A673 (cell line): ENCODE measurements around the gene EFHC1. TPM values are rescaled to one million over a fixed set of nuclear protein-coding genes. Genes with fewer than 3 reads are reported as not detected.

Experiments used
- BruUV-seq: library from RNA; stranded (reverse); fragments of 400-500 nt; replicated peaks from 2 replicates; lab custom pipeline; 2021; lab: Mats Ljungman, UMichigan
- CTCF ChIA-PET: fragments of 300-600 bp; sonication (Branson Sonifier 250); formaldehyde crosslinking; loops from one replicate; lab custom pipeline; 2022; ENCODE audit warnings: antibody characterized with exemption; lab: Charles Lee
- POLR2A ChIA-PET: fragments of 300-600 bp; sonication (Branson Sonifier 250); formaldehyde crosslinking; loops from one replicate; lab custom pipeline; 2022; ENCODE audit warnings: antibody characterized with exemption; ENCODE audit not compliant: low non-redundant PET; lab: Charles Lee
- DNase-seq: peaks from one replicate; pipeline ENCODE4 v3.0.0-alpha.2; 2015; ENCODE audit warnings: low spot score
- H3K27ac ChIP-seq: fragments of 200-600 bp; sonication (generic); 2 replicates; pipeline ENCODE4 v1.5.1; 2016; ENCODE audit warnings: mixed run types, low read depth, mild to moderate bottlenecking, mixed read lengths, antibody characterized with exemption, low read length; ENCODE audit not compliant: poor library complexity, severe bottlenecking
- H3K27me3 ChIP-seq: fragments of 200-600 bp; sonication (generic); replicated peaks from 2 replicates; pipeline ENCODE4 v1.6.1; 2017; ENCODE audit warnings: mixed run types, low read depth, mild to moderate bottlenecking, mixed read lengths, antibody characterized with exemption, low read length; ENCODE audit not compliant: insufficient read depth, poor library complexity
- H3K36me3 ChIP-seq: fragments of 200-600 bp; sonication (generic); 2 replicates; pipeline ENCODE4 v1.6.1; 2016; ENCODE audit warnings: mixed run types, mild to moderate bottlenecking, mixed read lengths, antibody characterized with exemption, low read length; ENCODE audit not compliant: insufficient read depth, poor library complexity, severe bottlenecking
- H3K4me1 ChIP-seq: fragments of 200-600 bp; sonication (generic); 2 replicates; pipeline ENCODE4 v1.6.1; 2017; ENCODE audit warnings: mixed run types, mild to moderate bottlenecking, mixed read lengths, antibody characterized with exemption, low read length; ENCODE audit not compliant: insufficient read depth, poor library complexity, severe bottlenecking
- H3K4me3 ChIP-seq: fragments of 200-600 bp; sonication (generic); 2 replicates; pipeline ENCODE4 v1.5.1; 2016; ENCODE audit warnings: low read depth, mixed run types, mild to moderate bottlenecking, mixed read lengths, low read length; ENCODE audit not compliant: poor library complexity, severe bottlenecking
- H3K9me3 ChIP-seq: fragments of 200-600 bp; sonication (generic); 2 replicates; pipeline ENCODE4 v1.6.1; 2016; ENCODE audit warnings: mixed run types, low read depth, mild to moderate bottlenecking, mixed read lengths, antibody characterized with exemption, low read length; ENCODE audit not compliant: poor library complexity, severe bottlenecking
- EZH2 ChIP-seq: fragments of 200-600 bp; sonication (generic); IDR thresholded peaks from 2 replicates; pipeline ENCODE4 v1.6.1; 2017; ENCODE audit warnings: borderline replicate concordance, low read depth, mild to moderate bottlenecking, mixed read lengths, antibody characterized with exemption, low read length; ENCODE audit not compliant: poor library complexity, severe bottlenecking
- intact Hi-C: fragments of 100-400 bp; cut with micrococcal nuclease; formaldehyde crosslinking; loops from one replicate; pipeline ENCODE4 v1.10.0; 2022; ENCODE audit not compliant: unreplicated experiment
- total RNA-seq: library from RNA; stranded (reverse); gene quantifications from 2 replicates; pipeline ENCODE4 v1.2.3, GENCODE V29; 2021
- TF ChIP-seq, protein P1 (sequence below): fragments of 300-800, 200-600 bp; sonication (generic); conservative IDR thresholded peaks from 2 replicates; pipeline ENCODE4 v1.5.1; 2017; ENCODE audit warnings: low read depth, mild to moderate bottlenecking, antibody characterized with exemption, low read length, moderate library complexity, mixed read lengths

EFHC1 gene
- total RNA-seq, 1 experiment from 2014 or later: 16.9 TPM

- CTCF ChIA-PET: no interaction called here
Measured at GRCh38 chr6:52524918-52525317, 104.8 kb downstream of the EFHC1 start.

GRCh38 chr6:52526634-52527033 lies 106.5 kb downstream of the EFHC1 start:
- ChIA-PET CTCF (no interaction called here), POLR2A (interaction anchor here (0.7 kb wide), 1 partner anchor 31 kb away, joined by 3 read pairs; no protein-coding TSS in a partner anchor)
- Histone ChIP-seq H3K27ac (no peak overlapping the region), H3K4me3 (no peak overlapping the region), H3K27me3 (no peaks in the 10 kb centered on the region), H3K4me1 (no peaks in the 10 kb centered on the region), H3K9me3 (no peaks in the 10 kb centered on the region), H3K36me3 (no peaks in the 10 kb centered on the region)
- BruUV-seq: no TSS peak
- intact Hi-C loops: no loop called here
- DNase-seq: no peak
- no peak for TF ChIP-seq EZH2
- TF ChIP-seq, protein P1, sequence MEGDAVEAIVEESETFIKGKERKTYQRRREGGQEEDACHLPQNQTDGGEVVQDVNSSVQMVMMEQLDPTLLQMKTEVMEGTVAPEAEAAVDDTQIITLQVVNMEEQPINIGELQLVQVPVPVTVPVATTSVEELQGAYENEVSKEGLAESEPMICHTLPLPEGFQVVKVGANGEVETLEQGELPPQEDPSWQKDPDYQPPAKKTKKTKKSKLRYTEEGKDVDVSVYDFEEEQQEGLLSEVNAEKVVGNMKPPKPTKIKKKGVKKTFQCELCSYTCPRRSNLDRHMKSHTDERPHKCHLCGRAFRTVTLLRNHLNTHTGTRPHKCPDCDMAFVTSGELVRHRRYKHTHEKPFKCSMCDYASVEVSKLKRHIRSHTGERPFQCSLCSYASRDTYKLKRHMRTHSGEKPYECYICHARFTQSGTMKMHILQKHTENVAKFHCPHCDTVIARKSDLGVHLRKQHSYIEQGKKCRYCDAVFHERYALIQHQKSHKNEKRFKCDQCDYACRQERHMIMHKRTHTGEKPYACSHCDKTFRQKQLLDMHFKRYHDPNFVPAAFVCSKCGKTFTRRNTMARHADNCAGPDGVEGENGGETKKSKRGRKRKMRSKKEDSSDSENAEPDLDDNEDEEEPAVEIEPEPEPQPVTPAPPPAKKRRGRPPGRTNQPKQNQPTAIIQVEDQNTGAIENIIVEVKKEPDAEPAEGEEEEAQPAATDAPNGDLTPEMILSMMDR: no peak

More at GRCh38 chr6:52524918-52525317, 104.8 kb downstream of the EFHC1 start:
- DNase-seq: no peak
- no peaks in the 10 kb centered on the region for H3K9me3 ChIP-seq
- no peaks in the 10 kb centered on the region for H3K4me1 ChIP-seq
- no peaks in the 10 kb centered on the region for H3K36me3 ChIP-seq
- no peak overlapping the region for H3K4me3 ChIP-seq
- no peak overlapping the region for H3K27ac ChIP-seq
- no peaks in the 10 kb centered on the region for H3K27me3 ChIP-seq
- TF ChIP-seq EZH2: no peak
- TF ChIP-seq, protein P1: no peak
- POLR2A ChIA-PET: no interaction called here
- no TSS peak for BruUV-seq
- intact Hi-C loops: no loop called here

GRCh38 chr6:52527436-52527835 lies 107.3 kb downstream of the EFHC1 start:
- H3K27ac ChIP-seq: no peak overlapping the region
- H3K4me1 ChIP-seq: no peaks in the 10 kb centered on the region
- no peak for TF ChIP-seq EZH2
- TF ChIP-seq, protein P1: no peak
- CTCF ChIA-PET: no interaction called here
- POLR2A ChIA-PET: interaction anchor here (0.7 kb wide), 1 partner anchor 468 kb away, joined by 3 read pairs; no protein-coding TSS in a partner anchor
- no TSS peak for BruUV-seq
- intact Hi-C loops: no loop called here
- H3K9me3 ChIP-seq: no peaks in the 10 kb centered on the region
- H3K4me3 ChIP-seq: no peak overlapping the region
- H3K36me3 ChIP-seq: no peaks in the 10 kb centered on the region
- no peak for DNase-seq
- H3K27me3 ChIP-seq: no peaks in the 10 kb centered on the region
